ENCODE data around the gene NTRK3.

The NTRK3 gene

GRCh38 chr15:88276821-88277410 lies 20.4 kb upstream of the NTRK3 start:
- ChIA-PET POLR2A (no interaction called here), CTCF (interaction anchor here (0.6 kb wide), 1 partner anchor 31 kb away, joined by 3 read pairs; no protein-coding TSS in a partner anchor)
- TF ChIP-seq PKNOX1 (IDR thresholded peaks at IDR 0.05) (no peak), FOXA1 (IDR thresholded peaks at IDR 0.05) (no peak), CTBP1 (IDR thresholded peaks at IDR 0.05; ENCODE audit: borderline replicate concordance) (no peak), FOXM1 (IDR thresholded peaks at IDR 0.05; ENCODE audit: borderline replicate concordance) (no peak), ARNT (IDR thresholded peaks at IDR 0.05) (no peak), HDGF (IDR thresholded peaks at IDR 0.05; ENCODE audit: borderline replicate concordance) (no peak), TARDBP (IDR thresholded peaks at IDR 0.05) (no peak), L3MBTL2 (conservative IDR thresholded peaks at IDR 0.05) (no peak), SP1 (IDR thresholded peaks at IDR 0.05) (no peak), NFRKB (IDR thresholded peaks at IDR 0.05) (no peak), BHLHE40 (IDR thresholded peaks at IDR 0.05; ENCODE audit: borderline replicate concordance) (no peak), LEF1 (IDR thresholded peaks at IDR 0.05; ENCODE audit: borderline replicate concordance) (no peak), ELF4 (IDR thresholded peaks at IDR 0.05) (no peak), SUZ12 (IDR thresholded peaks at IDR 0.05) (no peak), FOXK2 (IDR thresholded peaks at IDR 0.05) (no peak), ZNF384 (IDR thresholded peaks at IDR 0.05) (no peak)
- DNase-seq (ENCODE audit: extremely low spot score), result no peak

GRCh38 chr15:88275804-88276203 lies 19.3 kb upstream of the NTRK3 start:
- DNase-seq (ENCODE audit: extremely low spot score), result no peak
- TF ChIP-seq ARNT (IDR thresholded peaks at IDR 0.05), result no peak
- TF ChIP-seq ZNF384 (IDR thresholded peaks at IDR 0.05), result no peak
- TF ChIP-seq CTBP1 (IDR thresholded peaks at IDR 0.05; ENCODE audit: borderline replicate concordance), result no peak
- TF ChIP-seq FOXK2 (IDR thresholded peaks at IDR 0.05), result no peak
- TF ChIP-seq FOXM1 (IDR thresholded peaks at IDR 0.05; ENCODE audit: borderline replicate concordance), result no peak
- no peak for TF ChIP-seq NFRKB (IDR thresholded peaks at IDR 0.05)
- TF ChIP-seq FOXA1 (IDR thresholded peaks at IDR 0.05), result no peak
- TF ChIP-seq SP1 (IDR thresholded peaks at IDR 0.05), result no peak
- no peak for TF ChIP-seq ELF4 (IDR thresholded peaks at IDR 0.05)
- no peak for TF ChIP-seq LEF1 (IDR thresholded peaks at IDR 0.05; ENCODE audit: borderline replicate concordance)
- no peak for TF ChIP-seq HDGF (IDR thresholded peaks at IDR 0.05; ENCODE audit: borderline replicate concordance)
- TF ChIP-seq SUZ12 (IDR thresholded peaks at IDR 0.05), result no peak
- no peak for TF ChIP-seq PKNOX1 (IDR thresholded peaks at IDR 0.05)
- no peak for TF ChIP-seq L3MBTL2 (conservative IDR thresholded peaks at IDR 0.05)
- no peak for TF ChIP-seq TARDBP (IDR thresholded peaks at IDR 0.05)
- no peak for TF ChIP-seq BHLHE40 (IDR thresholded peaks at IDR 0.05; ENCODE audit: borderline replicate concordance)
- ChIA-PET CTCF (interaction anchor here (1.3 to 4.9 kb wide), 4 partner anchors 8 to 29 kb away, joined by 4 to 40 read pairs (median 6); no protein-coding TSS in a partner anchor), POLR2A (no interaction called here)

GRCh38 chr15:88274553-88275460 lies 18.3 kb upstream of the NTRK3 start:
- ChIA-PET POLR2A (no interaction called here), CTCF (interaction anchor here (0.7 to 4.9 kb wide), 8 partner anchors 9 to 1354 kb away, joined by 3 to 40 read pairs (median 4); no protein-coding TSS in a partner anchor)
- DNase-seq (ENCODE audit: extremely low spot score), result peak; percentile 87
- TF ChIP-seq TARDBP (IDR thresholded peaks at IDR 0.05) (no peak), SUZ12 (IDR thresholded peaks at IDR 0.05) (no peak), ZNF384 (IDR thresholded peaks at IDR 0.05) (no peak), SP1 (IDR thresholded peaks at IDR 0.05) (no peak), NFRKB (IDR thresholded peaks at IDR 0.05) (no peak), CTBP1 (IDR thresholded peaks at IDR 0.05; ENCODE audit: borderline replicate concordance) (no peak), LEF1 (IDR thresholded peaks at IDR 0.05; ENCODE audit: borderline replicate concordance) (no peak), PKNOX1 (IDR thresholded peaks at IDR 0.05) (no peak), BHLHE40 (IDR thresholded peaks at IDR 0.05; ENCODE audit: borderline replicate concordance) (no peak), ELF4 (IDR thresholded peaks at IDR 0.05) (no peak), L3MBTL2 (conservative IDR thresholded peaks at IDR 0.05) (no peak), ARNT (IDR thresholded peaks at IDR 0.05) (no peak), FOXK2 (IDR thresholded peaks at IDR 0.05) (no peak), FOXM1 (IDR thresholded peaks at IDR 0.05; ENCODE audit: borderline replicate concordance) (no peak), HDGF (IDR thresholded peaks at IDR 0.05; ENCODE audit: borderline replicate concordance) (no peak), FOXA1 (IDR thresholded peaks at IDR 0.05) (no peak)

- no peak for DNase-seq (ENCODE audit: extremely low spot score)
- TF ChIP-seq FOXM1 (IDR thresholded peaks at IDR 0.05; ENCODE audit: borderline replicate concordance), result no peak
- no peak for TF ChIP-seq TARDBP (IDR thresholded peaks at IDR 0.05)
- no peak for TF ChIP-seq L3MBTL2 (conservative IDR thresholded peaks at IDR 0.05)
- no peak for TF ChIP-seq PKNOX1 (IDR thresholded peaks at IDR 0.05)
- no peak for TF ChIP-seq ELF4 (IDR thresholded peaks at IDR 0.05)
- TF ChIP-seq FOXA1 (IDR thresholded peaks at IDR 0.05), result no peak
- TF ChIP-seq SUZ12 (IDR thresholded peaks at IDR 0.05), result no peak
- no peak for TF ChIP-seq ZNF384 (IDR thresholded peaks at IDR 0.05)
- TF ChIP-seq NFRKB (IDR thresholded peaks at IDR 0.05), result no peak
- TF ChIP-seq FOXK2 (IDR thresholded peaks at IDR 0.05), result no peak
- TF ChIP-seq CTBP1 (IDR thresholded peaks at IDR 0.05; ENCODE audit: borderline replicate concordance), result no peak
- TF ChIP-seq ARNT (IDR thresholded peaks at IDR 0.05), result no peak
- no peak for TF ChIP-seq LEF1 (IDR thresholded peaks at IDR 0.05; ENCODE audit: borderline replicate concordance)
- TF ChIP-seq HDGF (IDR thresholded peaks at IDR 0.05; ENCODE audit: borderline replicate concordance), result no peak
- no peak for TF ChIP-seq BHLHE40 (IDR thresholded peaks at IDR 0.05; ENCODE audit: borderline replicate concordance)
- ChIA-PET CTCF (interaction anchor here (0.7 to 4.9 kb wide), 2 partner anchors 12 to 26 kb away, joined by 3 to 40 read pairs; no protein-coding TSS in a partner anchor), POLR2A (no interaction called here)
Measured at GRCh38 chr15:88272421-88272820, 15.9 kb upstream of the NTRK3 start.

All from HEK293T (cell line).